Measurements from ENCODE around the gene CAPG. TPM values are rescaled to one million over a fixed set of nuclear protein-coding genes. Genes with fewer than 3 reads are reported as not detected.
A peak's percentile ranks its signal among the peaks of the same experiment; 100 is the strongest.

CAPG gene
- total RNA-seq, 2 experiments from 2014 or later: 10.2 to 10.7 TPM

DNA sequence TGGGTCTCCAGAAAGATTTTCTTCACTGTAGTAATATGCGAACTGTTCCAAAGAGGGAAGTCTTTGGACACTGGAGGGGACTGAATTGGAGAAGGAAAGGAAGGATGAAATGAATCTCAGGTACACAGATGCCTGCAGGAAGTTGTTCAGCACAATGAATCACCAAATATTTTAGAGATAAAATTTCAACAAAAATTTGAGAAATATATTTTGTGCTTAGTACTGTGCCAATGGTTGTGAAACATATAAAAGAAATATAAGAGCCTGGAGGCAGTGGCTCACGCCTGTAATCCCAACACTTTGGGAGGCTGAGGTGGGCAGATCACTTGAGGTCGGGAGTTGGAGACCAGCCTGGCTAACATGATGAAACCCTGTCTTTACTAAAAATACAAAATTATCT is 52.4 kb downstream of the CAPG start:
- H3K36me3 Mint-ChIP-seq (ENCODE audit: low read depth): peaks cover 27% of the 10 kb centered on the region
- H3K9me3 Mint-ChIP-seq: no peaks in the 10 kb centered on the region
- no peak overlapping the region for H3K4me3 Mint-ChIP-seq
- intact Hi-C loops (cut with micrococcal nuclease): loop anchor here (10.0 kb wide), 1 partner anchor 837 kb away; the partner anchor contains the start of genes IMMT and MRPL35
- H3K27me3 Mint-ChIP-seq (ENCODE audit: low read depth): no peaks in the 10 kb centered on the region
- no peak overlapping the region for H3K27ac Mint-ChIP-seq
- CTCF ChIA-PET: interaction anchor here (0.7 kb wide), 1 partner anchor 235 kb away, joined by 4 read pairs; no protein-coding TSS in a partner anchor
- H3K4me1 Mint-ChIP-seq (ENCODE audit: low read depth): peaks cover 32% of the 10 kb centered on the region
- no peak for DNase-seq

- H3K36me3 Mint-ChIP-seq (ENCODE audit: low read depth): peaks cover 21% of the 10 kb centered on the region
- no peak overlapping the region for H3K4me3 Mint-ChIP-seq
- intact Hi-C loops (cut with micrococcal nuclease): loop anchor here (10.0 kb wide), 1 partner anchor 839 kb away; the partner anchor contains the start of genes IMMT and MRPL35
- no peak overlapping the region for H3K27ac Mint-ChIP-seq
- H3K4me1 Mint-ChIP-seq (ENCODE audit: low read depth): peaks cover 36% of the 10 kb centered on the region
- no peaks in the 10 kb centered on the region for H3K27me3 Mint-ChIP-seq (ENCODE audit: low read depth)
- DNase-seq: no peak
- no peaks in the 10 kb centered on the region for H3K9me3 Mint-ChIP-seq
- CTCF ChIA-PET: interaction anchor here (1.5 kb wide), 1 partner anchor 65 kb away, joined by 9 read pairs; no protein-coding TSS in a partner anchor
Measured at GRCh38 chr2:85356186-85356585, 54.0 kb downstream of the CAPG start.

- intact Hi-C loops (cut with micrococcal nuclease): loop anchor here (10.0 kb wide), 1 partner anchor 839 kb away; the partner anchor contains the start of genes IMMT and MRPL35
- CTCF ChIA-PET: interaction anchor here (0.6 to 1.8 kb wide), 2 partner anchors 196 to 214 kb away, joined by 3 to 6 read pairs; no protein-coding TSS in a partner anchor
- peak; percentile 14 for DNase-seq
- Mint-ChIP-seq H3K36me3 (ENCODE audit: low read depth) (peaks cover 24% of the 10 kb centered on the region), H3K4me3 (peak overlapping the region; percentile 99), H3K4me1 (ENCODE audit: low read depth) (peaks cover 36% of the 10 kb centered on the region), H3K27ac (no peak overlapping the region), H3K27me3 (ENCODE audit: low read depth) (no peaks in the 10 kb centered on the region), H3K9me3 (no peaks in the 10 kb centered on the region)
Measured at GRCh38 chr2:85355521-85355920, 54.6 kb downstream of the CAPG start.

GRCh38 chr2:85355073-85355410 is 55.1 kb downstream of the CAPG start:
- peak overlapping the region; percentile 96 for H3K27ac Mint-ChIP-seq
- no peaks in the 10 kb centered on the region for H3K9me3 Mint-ChIP-seq
- H3K4me1 Mint-ChIP-seq (ENCODE audit: low read depth): peaks cover 36% of the 10 kb centered on the region
- H3K36me3 Mint-ChIP-seq (ENCODE audit: low read depth): peaks cover 26% of the 10 kb centered on the region
- intact Hi-C loops (cut with micrococcal nuclease): loop anchor here (10.0 kb wide), 1 partner anchor 840 kb away; the partner anchor contains the start of genes IMMT and MRPL35
- H3K4me3 Mint-ChIP-seq: peak overlapping the region; percentile 99
- DNase-seq: peak; percentile 30
- CTCF ChIA-PET: interaction anchor here (1.8 kb wide), 1 partner anchor 197 kb away, joined by 6 read pairs; no protein-coding TSS in a partner anchor
- H3K27me3 Mint-ChIP-seq (ENCODE audit: low read depth): no peaks in the 10 kb centered on the region

- Mint-ChIP-seq H3K4me3 (peak within 1 kb of the TSS; percentile 99), H3K9me3 (no peaks in the 10 kb centered on the region), H3K4me1 (ENCODE audit: low read depth) (peaks cover 36% of the 10 kb centered on the region), H3K36me3 (ENCODE audit: low read depth) (peaks cover 29% of the 10 kb centered on the region), H3K27me3 (ENCODE audit: low read depth) (no peaks in the 10 kb centered on the region), H3K27ac (peak within 1 kb of the TSS; percentile 96)
- CTCF ChIA-PET: interaction anchor here (0.7 to 1.8 kb wide), 4 partner anchors 20 to 199 kb away, joined by 3 to 6 read pairs (median 3); no protein-coding TSS in a partner anchor
- DNase-seq: peak; percentile 99
- intact Hi-C loops (cut with micrococcal nuclease): loop anchor here (1.0 to 10.0 kb wide), 10 partner anchors 26 to 840 kb away; partner anchors contain the start of genes C2orf68, GGCX, IMMT and MRPL35
Measured at GRCh38 chr2:85354286-85355072, 55.7 kb downstream of the CAPG start, which contains the start of the genes ELMOD3 and RETSAT. Gene ELMOD3, plus strand, starts transcription at chr2:85354769. Its CDS starts 2,430 bp downstream, at chr2:85357199. Gene RETSAT, minus strand, starts transcription at chr2:85354528. Its CDS starts 21 bp downstream, at chr2:85354507.

DNA sequence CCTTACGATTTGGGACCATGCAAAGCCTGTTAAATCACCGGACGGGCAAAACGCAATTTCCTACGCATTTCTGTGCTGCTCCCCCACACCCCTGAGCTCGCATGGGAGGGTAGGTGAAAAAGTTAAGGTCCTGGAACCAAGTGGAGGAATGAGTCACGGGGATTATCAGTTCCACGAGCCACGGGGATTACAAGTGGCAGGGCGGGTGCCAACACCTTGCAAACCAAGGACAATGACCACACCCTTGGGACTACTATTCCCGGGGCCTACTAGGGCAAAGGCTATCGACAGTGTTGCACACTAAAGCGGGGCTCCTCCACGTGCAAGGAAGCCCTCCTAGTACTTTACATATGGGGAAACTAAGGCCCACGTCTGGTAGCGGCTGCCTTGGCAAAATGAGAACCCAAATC is 56.3 kb downstream of the CAPG start:
- H3K4me3 Mint-ChIP-seq: peak overlapping the region; percentile 99
- peak; percentile 23 for DNase-seq
- peak overlapping the region; percentile 96 for H3K27ac Mint-ChIP-seq
- intact Hi-C loops (cut with micrococcal nuclease): loop anchor here (1.0 to 10.0 kb wide), 10 partner anchors 26 to 841 kb away; partner anchors contain the start of genes C2orf68, GGCX, IMMT and MRPL35
- no peaks in the 10 kb centered on the region for H3K27me3 Mint-ChIP-seq (ENCODE audit: low read depth)
- H3K4me1 Mint-ChIP-seq (ENCODE audit: low read depth): peaks cover 35% of the 10 kb centered on the region
- CTCF ChIA-PET: interaction anchor here (0.7 to 1.8 kb wide), 4 partner anchors 20 to 200 kb away, joined by 3 to 6 read pairs (median 3); no protein-coding TSS in a partner anchor
- no peaks in the 10 kb centered on the region for H3K9me3 Mint-ChIP-seq
- peaks cover 30% of the 10 kb centered on the region for H3K36me3 Mint-ChIP-seq (ENCODE audit: low read depth)

DNA sequence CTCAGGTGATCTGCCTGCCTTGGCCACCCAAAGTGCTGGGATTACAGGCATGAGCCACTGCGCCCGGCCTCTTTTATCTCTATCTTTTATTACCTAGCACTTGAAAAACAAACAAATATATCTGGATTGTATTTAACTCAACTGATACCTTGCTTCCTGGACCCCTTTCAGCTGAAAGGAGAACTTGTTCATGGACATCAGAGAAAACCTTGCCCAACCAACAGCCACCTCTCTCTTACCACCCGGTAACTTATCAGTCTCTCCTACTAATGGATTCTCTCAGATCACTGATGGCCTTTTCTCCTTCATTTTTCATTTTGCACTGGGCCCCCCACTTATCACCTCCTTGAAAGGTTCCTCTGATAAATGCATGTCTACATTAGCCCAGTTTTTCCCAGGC is 62.6 kb downstream of the CAPG start:
- CTCF ChIA-PET: no interaction called here
- Mint-ChIP-seq H3K4me3 (no peak overlapping the region), H3K27me3 (ENCODE audit: low read depth) (no peaks in the 10 kb centered on the region), H3K4me1 (ENCODE audit: low read depth) (peaks cover 2% of the 10 kb centered on the region), H3K9me3 (no peaks in the 10 kb centered on the region), H3K36me3 (ENCODE audit: low read depth) (peaks cover 27% of the 10 kb centered on the region), H3K27ac (no peak overlapping the region)
- intact Hi-C loops (cut with micrococcal nuclease): no loop called here
- no peak for DNase-seq

Other genes with a start within 250 kb of the CAPG start
- 10 to 100 TPM; 82.5 to 85.4 TPM for gene TGOLN2, start 82.4 kb downstream of the CAPG start, total RNA-seq
- 10 to 100 TPM; 19.7 to 24.5 TPM for gene RETSAT, start 55.8 kb downstream of the CAPG start, total RNA-seq
- gene ELMOD3, start 55.6 kb downstream of the CAPG start, total RNA-seq: 10 to 100 TPM; 14.8 to 15.4 TPM
- gene SH2D6, start 8.3 kb upstream of the CAPG start, total RNA-seq: under 1 TPM; 0.40 to 0.88 TPM
- gene MAT2A, start 128.8 kb upstream of the CAPG start, total RNA-seq: 100 to 1,000 TPM; 221 to 228 TPM
- 10 to 100 TPM; 17.5 to 18.8 TPM for gene GGCX, start 151.1 kb upstream of the CAPG start, total RNA-seq
- gene VAMP8, start 167.2 kb upstream of the CAPG start, total RNA-seq: 100 to 1,000 TPM in 1 of 2 experiments, 10 to 100 TPM in 1; 98.7 to 102 TPM
- gene VAMP5, start 174.1 kb upstream of the CAPG start, total RNA-seq: 10 to 100 TPM; 18.4 to 21.8 TPM
- 10 to 100 TPM; 86.8 to 96.1 TPM for gene RNF181, start 185.4 kb upstream of the CAPG start, total RNA-seq
- under 1 TPM; 0.55 to 0.67 TPM for gene TMEM150A, start 192.3 kb upstream of the CAPG start, total RNA-seq
- gene C2orf68, start 201.7 kb upstream of the CAPG start, total RNA-seq: 10 to 100 TPM; 29.3 to 31.0 TPM
- gene USP39, start 205.8 kb upstream of the CAPG start, total RNA-seq: 10 to 100 TPM; 92.3 to 94.6 TPM